Measurements from ENCODE around the gene HIVEP2.

The HIVEP2 gene

GRCh38 chr6:142729618-142730017 is 215.4 kb downstream of the HIVEP2 start:
- DNase-seq = no peak

- DNase-seq = peak; percentile 82
Measured at GRCh38 chr6:142728910-142729481, 216.0 kb downstream of the HIVEP2 start.

- DNase-seq = no peak
Measured at GRCh38 chr6:142728364-142728763, 216.6 kb downstream of the HIVEP2 start.

GRCh38 chr6:142726616-142727015 is 218.4 kb downstream of the HIVEP2 start:
- no peak for DNase-seq

- DNase-seq = no peak
Measured at GRCh38 chr6:142725024-142725770, 219.8 kb downstream of the HIVEP2 start.

- no peak for DNase-seq
Measured at GRCh38 chr6:142722841-142723240, 222.1 kb downstream of the HIVEP2 start.

- DNase-seq = no peak
Measured at GRCh38 chr6:142722012-142722411, 223.0 kb downstream of the HIVEP2 start.

DNA sequence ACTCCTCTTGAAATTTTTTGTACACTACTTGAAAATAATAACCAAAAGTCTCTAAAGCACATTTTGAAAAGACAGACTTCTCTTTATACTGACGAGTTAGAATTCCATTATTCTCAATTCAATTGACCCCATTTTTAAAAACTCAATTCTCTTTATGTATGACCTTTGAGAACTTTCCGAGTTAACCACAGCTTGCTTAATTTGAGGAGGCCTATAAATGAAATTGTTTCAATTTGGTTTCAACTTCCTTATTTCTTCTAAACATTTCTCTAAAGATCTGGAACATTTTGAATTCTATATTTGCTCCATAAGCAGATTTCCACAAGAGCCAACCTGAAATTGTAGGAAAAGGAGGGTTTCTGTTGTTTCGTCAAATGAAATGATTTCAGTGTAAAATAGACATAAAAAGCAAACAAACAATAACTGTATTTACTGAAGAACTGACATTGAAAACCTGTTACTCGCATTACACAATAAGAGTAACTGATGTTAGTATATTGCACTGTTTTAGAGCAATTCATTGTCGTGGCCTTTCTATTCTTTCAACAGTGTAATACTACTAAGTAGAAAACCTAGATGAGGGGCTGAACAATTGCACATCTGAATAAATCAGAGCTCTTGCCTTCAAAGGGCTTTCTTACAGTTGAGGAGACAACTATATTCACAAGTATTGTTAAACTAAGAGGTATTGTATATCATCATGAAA is 223.6 kb downstream of the HIVEP2 start:
- no peak for DNase-seq

GRCh38 chr6:142718667-142719191 is 226.2 kb downstream of the HIVEP2 start:
- DNase-seq = no peak

GRCh38 chr6:142716097-142716496 is 228.9 kb downstream of the HIVEP2 start:
- DNase-seq = no peak

GRCh38 chr6:142714951-142715785 is 229.8 kb downstream of the HIVEP2 start:
- DNase-seq = no peak

DNA sequence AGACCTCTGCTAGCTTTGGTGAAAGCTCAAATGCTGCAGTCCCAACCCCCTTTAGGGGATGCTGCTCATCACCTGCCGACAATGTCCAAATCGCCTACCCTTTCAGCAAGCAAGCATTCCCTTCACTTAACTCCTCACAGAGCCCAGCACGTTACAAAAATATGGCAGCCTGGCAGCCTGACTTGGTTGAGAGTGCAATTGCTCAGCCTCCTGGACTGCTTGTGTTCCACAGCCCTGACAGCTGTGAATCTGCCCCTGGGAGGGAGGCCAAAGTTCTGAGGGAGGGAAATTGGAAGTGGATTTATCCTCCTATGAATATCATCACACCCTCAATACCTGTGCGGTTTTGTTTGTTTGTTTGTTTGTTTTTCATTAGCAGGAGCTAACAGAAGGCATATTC is 231.0 kb downstream of the HIVEP2 start:
- DNase-seq = no peak

DNA sequence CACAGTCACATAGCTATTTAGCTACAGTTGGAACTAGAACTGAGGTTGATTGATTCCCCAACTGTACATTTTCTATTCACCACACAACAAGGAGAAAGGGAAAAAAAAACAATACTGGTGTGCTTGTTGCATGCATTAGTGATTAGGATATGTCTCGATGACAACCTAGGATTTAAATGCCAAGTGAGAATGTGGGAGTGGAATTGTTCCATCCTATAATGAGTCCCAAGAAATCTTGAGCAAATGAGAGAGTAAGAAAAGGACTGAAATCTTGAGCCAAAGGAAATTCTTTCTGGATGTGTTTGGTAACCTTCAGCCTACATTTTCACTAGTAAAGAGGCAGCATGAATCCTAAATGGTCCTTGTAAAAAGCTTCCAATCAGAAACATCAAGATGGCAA is 232.7 kb downstream of the HIVEP2 start:
- no peak for DNase-seq

DNA sequence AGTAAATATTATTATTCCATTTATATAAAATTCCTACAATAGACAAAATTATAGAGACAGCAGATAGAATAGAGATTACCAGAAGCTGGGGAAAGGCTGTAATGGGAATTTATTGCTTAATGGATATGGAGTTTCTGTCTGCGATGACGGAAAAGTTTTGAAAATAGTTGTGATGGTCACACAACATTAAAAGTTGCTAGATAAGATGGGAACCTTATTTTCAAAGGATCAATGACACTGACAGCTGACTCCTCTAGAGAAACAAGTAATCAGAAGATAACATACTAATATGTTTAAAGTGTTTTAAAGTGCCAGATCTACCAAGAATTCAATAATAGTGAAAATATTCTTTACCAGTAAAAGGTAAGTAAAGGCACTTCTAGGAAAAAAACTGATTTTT is 236.3 kb downstream of the HIVEP2 start:
- no peak for DNase-seq

DNA sequence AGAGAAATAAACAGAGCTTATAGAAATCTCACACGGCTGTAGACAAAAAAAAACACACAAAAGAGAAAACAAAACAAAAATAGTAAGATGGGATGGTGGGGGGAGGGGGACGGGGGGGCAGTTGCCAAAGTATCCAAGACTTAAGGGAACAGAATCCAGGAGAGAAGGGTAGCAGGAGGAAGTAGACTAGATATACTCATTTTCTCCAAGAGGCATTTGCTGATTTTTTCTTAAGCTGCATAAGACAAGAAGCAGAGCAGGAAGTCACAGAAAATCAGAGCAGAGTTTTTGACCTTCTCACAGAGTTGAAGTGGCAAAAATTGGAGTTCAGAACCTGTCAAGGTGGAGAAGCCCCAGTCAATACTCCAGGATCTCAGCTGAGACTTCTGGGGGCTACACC is 237.7 kb downstream of the HIVEP2 start:
- DNase-seq = no peak

- DNase-seq = no peak
Measured at GRCh38 chr6:142706210-142706609, 238.8 kb downstream of the HIVEP2 start.

DNA sequence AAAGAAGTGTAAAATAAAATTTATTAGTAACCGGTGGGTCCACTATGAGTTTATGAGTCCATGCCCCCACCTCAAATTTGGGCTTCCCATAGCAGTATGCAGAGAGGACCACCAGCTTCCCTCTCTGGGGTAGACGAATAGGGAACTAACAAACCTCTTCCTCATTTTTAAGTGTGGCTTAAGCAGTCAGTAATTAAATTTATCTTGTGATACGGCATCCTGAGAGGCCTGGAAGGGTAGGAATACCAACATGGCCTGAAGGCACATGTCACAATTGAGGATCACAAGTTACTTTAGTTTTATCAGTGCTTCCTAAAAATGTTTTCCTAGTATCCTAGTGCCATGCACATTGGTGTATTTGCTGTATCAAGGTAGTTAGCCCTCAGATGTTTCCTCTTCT is 239.9 kb downstream of the HIVEP2 start:
- DNase-seq = no peak

DNA sequence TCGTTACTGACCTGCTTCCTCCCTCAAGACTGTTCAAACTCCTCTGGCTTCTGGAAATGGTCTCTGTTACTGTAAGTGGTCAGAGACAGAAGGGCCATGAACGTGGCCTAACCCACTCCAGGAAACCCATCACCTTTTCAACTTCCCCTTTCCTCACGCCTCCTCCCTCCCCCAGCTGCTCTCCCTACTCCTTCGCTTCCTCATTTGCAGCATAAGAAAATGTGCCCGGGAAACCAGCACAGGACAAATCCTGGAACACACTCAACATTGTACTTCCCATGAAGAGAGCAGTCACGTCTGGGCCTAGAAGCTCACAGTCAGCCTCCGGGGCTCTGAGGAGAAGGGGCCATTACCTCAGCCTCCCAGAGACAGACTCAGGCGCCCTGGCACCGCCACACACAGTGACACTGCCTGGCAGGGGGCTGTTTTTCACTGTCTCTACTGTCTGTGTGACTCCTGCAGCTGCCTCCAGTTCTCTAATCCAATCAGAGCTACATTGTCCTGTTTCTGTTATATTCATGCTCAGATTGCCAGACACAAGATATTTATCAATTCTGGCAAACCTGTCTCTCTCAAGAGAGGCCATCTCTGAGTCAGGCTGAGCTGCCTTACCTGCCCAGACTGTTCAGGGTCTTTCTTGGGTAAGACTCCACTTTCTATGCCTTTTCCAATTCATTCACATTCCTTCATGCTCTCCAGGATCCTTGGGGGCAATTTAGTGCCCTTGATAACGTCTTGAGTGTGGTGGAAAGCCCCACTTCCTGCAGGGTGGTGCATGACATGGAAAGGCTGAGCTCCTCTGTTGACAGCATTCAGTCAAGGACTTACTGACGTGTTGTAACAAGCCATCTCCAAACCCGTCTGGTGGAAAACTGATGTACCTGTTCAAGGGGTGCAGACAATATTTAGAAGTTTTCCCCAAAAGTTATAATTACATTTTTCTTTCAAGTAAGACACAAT is 242.2 kb downstream of the HIVEP2 start:
- DNase-seq = no peak

Data from fibroblast of skin of scalp (primary cell).